CD14-positive monocyte (primary cell): ENCODE results near the gene MSRB3. TPM values are rescaled to one million over a fixed set of nuclear protein-coding genes. Genes with fewer than 3 reads are reported as not detected.

Source experiments
- DNase-seq, 3 donors: peaks; one replicate each; pipeline ENCODE4 v3.0.0-alpha.2; 2011 to 2022
- H2AFZ ChIP-seq: 2 replicates; pipeline ENCODE4 v1.6.0; 2012; ENCODE audit warnings: mild to moderate bottlenecking, low read depth, low read length, inconsistent platforms; ENCODE audit not compliant: insufficient read depth, poor library complexity, severe bottlenecking
- H3K27ac ChIP-seq, 2 donors: 1 replicate in 1 of 2; 2 replicates in 1 of 2; pipeline ENCODE4 v1.5.1; 2012 to 2013; ENCODE audit warnings: low read length in 2 of 2, control low read depth in 1 of 2, inconsistent platforms in 1 of 2, low read depth in 1 of 2, mild to moderate bottlenecking in 1 of 2
- H3K27me3 ChIP-seq, 2 donors: one replicate each; pipeline versions ENCODE4 v1.6.0 to v1.6.1; 2011 to 2013; ENCODE audit warnings: low read length in 2 of 2; ENCODE audit not compliant: control insufficient read depth in 2 of 2, insufficient read depth in 2 of 2
- H3K36me3 ChIP-seq, 2 donors: replicated peaks in 1 of 2; 1 replicate in 1 of 2; 2 replicates in 1 of 2; pipeline versions ENCODE4 v1.5.1 to v1.6.1; 2012 to 2013; ENCODE audit warnings: low read length in 2 of 2, control low read depth in 1 of 2, inconsistent platforms in 1 of 2, mild to moderate bottlenecking in 1 of 2; ENCODE audit not compliant: insufficient read depth in 2 of 2, control insufficient read depth in 1 of 2
- H3K4me1 ChIP-seq, 2 donors: 1 replicate in 1 of 2; 2 replicates in 1 of 2; pipeline versions ENCODE4 v1.5.1 to v1.6.1; 2012 to 2013; ENCODE audit warnings: low read length in 2 of 2, control low read depth in 1 of 2, inconsistent platforms in 1 of 2, mild to moderate bottlenecking in 1 of 2, moderate library complexity in 1 of 2; ENCODE audit not compliant: insufficient read depth in 2 of 2, control insufficient read depth in 1 of 2
- H3K4me2 ChIP-seq: replicated peaks from 2 replicates; pipeline ENCODE3; 2012; ENCODE audit warnings: low read length, moderate library complexity, mild to moderate bottlenecking; ENCODE audit not compliant: poor library complexity, severe bottlenecking; ENCODE audit errors: extremely low read depth
- H3K4me3 ChIP-seq, 3 experiments: fragments of 200-600 bp in 1 of 3; sonication (generic) in 1 of 3; replicated peaks in 1 of 3; 1 replicate in 2 of 3; 2 replicates in 1 of 3; pipeline ENCODE4 v1.5.1; 2011 to 2013; ENCODE audit warnings: low read length in 3 of 3, mild to moderate bottlenecking in 3 of 3, control low read depth in 2 of 3, low read depth in 2 of 3, inconsistent platforms in 1 of 3, moderate library complexity in 1 of 3
- H3K79me2 ChIP-seq: 2 replicates; pipeline ENCODE4 v1.6.0; 2012; ENCODE audit warnings: mild to moderate bottlenecking, control low read depth, inconsistent platforms, low read length, moderate library complexity; ENCODE audit not compliant: insufficient read depth
- H3K9ac ChIP-seq: 2 replicates; pipeline ENCODE4 v1.6.0; 2017; ENCODE audit warnings: low read length, mild to moderate bottlenecking; ENCODE audit not compliant: insufficient read depth, poor library complexity, severe bottlenecking
- H3K9me3 ChIP-seq, 2 donors: replicated peaks in 1 of 2; 1 replicate in 1 of 2; 2 replicates in 1 of 2; pipeline versions ENCODE4 v1.5.1 to v1.6.1; 2012 to 2013; ENCODE audit warnings: low read length in 2 of 2, control low read depth in 1 of 2; ENCODE audit not compliant: control insufficient read depth in 1 of 2, insufficient read depth in 1 of 2
- H4K20me1 ChIP-seq: 2 replicates; pipeline ENCODE4 v1.6.0; 2012; ENCODE audit warnings: mild to moderate bottlenecking, low read length, control low read depth, moderate library complexity; ENCODE audit not compliant: insufficient read depth
- H3K27ac Mint-ChIP-seq, 7 donors: one replicate each; pipeline ENCODE4 v1.8.0; 2020; ENCODE audit warnings: mild to moderate bottlenecking in 7 of 7, mixed read lengths in 7 of 7, moderate library complexity in 6 of 7, inconsistent platforms in 2 of 7
- H3K27me3 Mint-ChIP-seq, 3 donors: one replicate each; pipeline ENCODE4 v1.8.0; 2021 to 2022; ENCODE audit warnings: low read depth in 3 of 3, mild to moderate bottlenecking in 3 of 3, mixed read lengths in 3 of 3, moderate library complexity in 3 of 3, inconsistent platforms in 1 of 3
- H3K36me3 Mint-ChIP-seq, 2 donors: one replicate each; pipeline ENCODE4 v1.8.0; 2020; ENCODE audit warnings: mixed read lengths in 2 of 2, inconsistent platforms in 1 of 2, mild to moderate bottlenecking in 1 of 2
- H3K4me1 Mint-ChIP-seq: one replicate; pipeline ENCODE4 v1.8.0; 2020; ENCODE audit warnings: mild to moderate bottlenecking, mixed read lengths
- H3K4me3 Mint-ChIP-seq, 2 donors: one replicate each; pipeline ENCODE4 v1.8.0; 2020; ENCODE audit warnings: mild to moderate bottlenecking in 2 of 2, mixed read lengths in 2 of 2, moderate library complexity in 1 of 2
- H3K9me3 Mint-ChIP-seq, 7 donors: one replicate each; pipeline ENCODE4 v1.8.0; 2020 to 2022; ENCODE audit warnings: mixed read lengths in 7 of 7, mild to moderate bottlenecking in 6 of 7, moderate library complexity in 6 of 7, inconsistent platforms in 2 of 7
- CTCF ChIP-seq: fragments of 200-600 bp; IDR thresholded peaks from one replicate; pipeline ENCODE4 v1.8.0; 2022; ENCODE audit warnings: antibody characterized with exemption, mild to moderate bottlenecking
- WGBS: methylation state at CpG from one replicate; pipeline ENCODE4 v1.1.5; 2013; ENCODE audit warnings: missing lambda C conversion rate; ENCODE audit not compliant: insufficient coverage; 5-methylcytosine and 5-hydroxymethylcytosine counted together
- intact Hi-C, 2 donors: fragments of 100-400 bp; cut with micrococcal nuclease; formaldehyde crosslinking; loops; one replicate each; pipeline versions ENCODE4 v1.15.0 to v1.15.1; 2023
- polyA plus RNA-seq, 3 donors: library from polyadenylated mRNA; depleted of rRNA in 1 of 3; unstranded in 2 of 3; stranded (reverse) in 1 of 3; fragments of 300-500 nt in 2 of 3; fragments of >200 nt in 1 of 3; fragmentation: Illumina TruSeq in 2 of 3; gene quantifications; 1 replicate in 2 of 3; 2 replicates in 1 of 3; pipeline ENCODE4 v1.2.3, GENCODE V29; 2012 to 2021

MSRB3 gene
- polyA plus RNA-seq, 3 donors, result 0.25 to 1.1 (median 1.0) TPM

- Histone ChIP-seq H3K79me2 (no peaks in the 10 kb centered on the region), H3K9me3 (no peaks in the 10 kb centered on the region), H3K27me3 (no peaks in the 10 kb centered on the region), H3K9ac (no peak overlapping the region), H4K20me1 (no peaks in the 10 kb centered on the region), H3K4me3 (no peak overlapping the region), H3K4me2 (no peak overlapping the region), H3K4me1 (no peaks in the 10 kb centered on the region), H3K36me3 (no peaks in the 10 kb centered on the region), H2AFZ (no peak overlapping the region), H3K27ac (no peak overlapping the region)
- no peak for TF ChIP-seq CTCF
- H3K27ac Mint-ChIP-seq, result no peak overlapping the region
- no peak overlapping the region for H3K4me3 Mint-ChIP-seq
- DNase-seq, result no peak
- intact Hi-C loops, result no loop called here
- H3K4me1 Mint-ChIP-seq, result peaks cover 3% of the 10 kb centered on the region
- H3K27me3 Mint-ChIP-seq, result no peaks in the 10 kb centered on the region
- H3K9me3 Mint-ChIP-seq, result peaks cover 0 to 8% (median 0%) of the 10 kb centered on the region in 7 donors
- peaks cover 0 to 7% of the 10 kb centered on the region in 2 donors for H3K36me3 Mint-ChIP-seq
Observed at GRCh38 chr12:65334521-65334920, 56.0 kb downstream of the MSRB3 start.

- DNase-seq, result no peak
- H3K36me3 Mint-ChIP-seq, result peaks cover 0 to 7% of the 10 kb centered on the region in 2 donors
- no peak overlapping the region for H3K4me3 Mint-ChIP-seq
- H4K20me1 ChIP-seq, result no peaks in the 10 kb centered on the region
- no peaks in the 10 kb centered on the region for H3K9me3 ChIP-seq
- H3K4me3 ChIP-seq, result no peak overlapping the region
- no peak overlapping the region for H2AFZ ChIP-seq
- H3K79me2 ChIP-seq, result no peaks in the 10 kb centered on the region
- no peaks in the 10 kb centered on the region for H3K27me3 ChIP-seq
- no CpG with 5 or more reads among the region's 5 CpGs for WGBS
- H3K4me1 ChIP-seq, result no peaks in the 10 kb centered on the region
- H3K27ac ChIP-seq, result no peak overlapping the region
- no peak overlapping the region for H3K9ac ChIP-seq
- no peak overlapping the region for H3K4me2 ChIP-seq
- H3K27me3 Mint-ChIP-seq, result no peaks in the 10 kb centered on the region
- H3K4me1 Mint-ChIP-seq, result no peaks in the 10 kb centered on the region
- no peak overlapping the region for H3K27ac Mint-ChIP-seq
- H3K9me3 Mint-ChIP-seq, result peaks cover 0 to 8% (median 0%) of the 10 kb centered on the region in 7 donors
- no peaks in the 10 kb centered on the region for H3K36me3 ChIP-seq
- TF ChIP-seq CTCF, result no peak
- intact Hi-C loops, result no loop called here
Observed at GRCh38 chr12:65335021-65335714, 56.7 kb downstream of the MSRB3 start.
